Rectal smooth muscle tissue (tissue), 1 donor: ENCODE measurements around the gene CTTNBP2NL.
A peak's percentile ranks its signal among the peaks of the same experiment; 100 is the strongest.
"Not testable (repeated sequence)": the region's sequence is repeated elsewhere in the genome, so short reads cannot be mapped to it uniquely, and the experiment has no call there.

Source experiments
- H3K27ac ChIP-seq: one replicate; pipeline ENCODE4 v1.7.0; 2013; ENCODE audit warnings: low read depth, low read length, inconsistent platforms
- H3K27me3 ChIP-seq: one replicate; pipeline ENCODE4 v1.7.0; 2013; ENCODE audit warnings: low read length; ENCODE audit not compliant: control insufficient read depth, insufficient read depth
- H3K36me3 ChIP-seq: one replicate; pipeline ENCODE4 v1.7.0; 2013; ENCODE audit warnings: low read length; ENCODE audit not compliant: control insufficient read depth, insufficient read depth
- H3K4me1 ChIP-seq: one replicate; pipeline ENCODE4 v1.7.0; 2013; ENCODE audit warnings: low read length; ENCODE audit not compliant: control insufficient read depth, insufficient read depth
- H3K4me3 ChIP-seq: one replicate; pipeline ENCODE4 v1.7.0; 2013; ENCODE audit warnings: low read length
- H3K9ac ChIP-seq: one replicate; pipeline ENCODE4 v1.7.0; 2013; ENCODE audit warnings: low read length

Gene CTTNBP2NL

DNA sequence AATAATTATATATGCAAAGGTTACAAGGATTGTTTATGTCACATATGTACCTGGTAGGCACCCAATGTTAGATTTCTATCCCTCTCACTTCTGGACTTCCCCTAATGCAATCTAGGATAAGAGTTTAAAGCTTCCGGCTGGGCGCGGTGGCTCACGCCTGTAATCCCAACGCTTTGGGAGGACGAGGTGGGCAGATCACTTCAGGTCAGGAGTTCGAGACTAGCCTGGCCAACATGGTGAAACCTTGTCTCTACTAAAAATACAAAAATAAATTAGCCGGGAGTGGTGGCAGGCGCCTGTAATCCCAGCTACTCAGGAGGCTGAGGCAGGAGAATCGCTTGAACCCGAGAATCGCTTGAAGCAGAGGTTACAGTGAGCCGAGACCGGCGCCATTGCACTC, 5.7 kb upstream of the CTTNBP2NL start:
- H3K36me3 ChIP-seq, H3K9ac ChIP-seq, H3K27me3 ChIP-seq: not testable (repeated sequence)
- peak overlapping the region; percentile 82 for H3K27ac ChIP-seq
- H3K4me1 ChIP-seq: peaks cover 18% of the 10 kb centered on the region
- H3K4me3 ChIP-seq: peak overlapping the region; percentile 66

DNA sequence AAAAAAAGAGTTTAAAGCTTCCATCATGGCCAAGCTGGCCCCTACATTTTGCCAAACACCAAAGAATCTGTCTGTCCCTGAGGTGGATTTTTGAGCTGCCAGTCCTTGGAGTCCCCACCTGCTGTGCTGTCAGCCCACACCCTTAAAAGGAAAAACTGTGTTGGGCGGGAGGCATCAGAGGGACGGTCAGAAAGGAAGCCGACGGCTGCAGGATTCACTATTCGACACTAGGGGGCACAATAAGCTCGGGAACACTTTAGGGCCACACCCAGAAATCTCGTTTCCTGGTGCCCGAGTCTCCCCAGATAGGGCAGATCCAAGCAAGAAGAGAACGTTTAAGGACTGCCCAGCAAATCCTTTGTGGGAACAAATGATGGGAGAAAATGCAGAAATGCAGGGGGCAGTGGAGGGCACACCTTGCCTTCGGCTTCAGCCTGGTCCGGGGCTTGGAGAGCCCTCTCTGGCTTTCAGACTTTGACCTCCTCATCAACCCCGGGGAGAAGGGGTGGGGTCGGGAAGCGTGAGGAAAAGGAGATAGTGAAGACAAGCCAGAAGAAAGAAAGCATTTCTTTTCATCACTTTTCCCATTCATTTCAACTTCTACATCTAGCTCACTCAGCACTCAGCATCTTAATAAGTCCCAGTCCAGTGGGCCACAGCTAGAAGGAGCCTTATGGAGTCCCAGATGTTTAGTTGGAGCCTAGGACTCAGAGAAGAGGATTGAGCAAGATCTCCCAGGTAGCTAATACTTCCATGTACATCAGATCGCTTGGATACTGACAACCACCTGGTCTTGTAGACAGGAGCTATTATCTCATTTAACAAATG, 5.0 kb upstream of the CTTNBP2NL start:
- no peaks in the 10 kb centered on the region for H3K27me3 ChIP-seq
- peak overlapping the region; percentile 82 for H3K27ac ChIP-seq
- H3K9ac ChIP-seq: no peak overlapping the region
- H3K4me3 ChIP-seq: peak overlapping the region; percentile 66
- peaks cover 19% of the 10 kb centered on the region for H3K4me1 ChIP-seq
- H3K36me3 ChIP-seq: no peaks in the 10 kb centered on the region

DNA sequence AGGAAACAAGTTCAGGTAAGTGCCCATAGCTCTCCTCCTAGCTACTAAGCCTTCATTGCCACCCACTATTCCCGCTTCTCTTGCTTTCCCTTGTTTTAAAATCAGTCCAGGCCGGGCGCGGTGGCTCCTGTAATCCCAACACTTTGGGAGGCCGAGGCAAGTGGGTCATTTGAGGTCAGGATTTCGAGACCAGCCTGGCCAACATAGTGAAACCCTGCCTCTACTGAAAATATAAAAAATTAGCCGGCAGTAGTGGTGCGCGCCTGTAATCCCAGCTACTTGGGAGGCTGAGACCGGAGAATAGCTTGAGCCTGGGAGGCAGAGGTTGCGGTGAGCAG, 4.4 kb upstream of the CTTNBP2NL start:
- no peak overlapping the region for H3K9ac ChIP-seq

DNA sequence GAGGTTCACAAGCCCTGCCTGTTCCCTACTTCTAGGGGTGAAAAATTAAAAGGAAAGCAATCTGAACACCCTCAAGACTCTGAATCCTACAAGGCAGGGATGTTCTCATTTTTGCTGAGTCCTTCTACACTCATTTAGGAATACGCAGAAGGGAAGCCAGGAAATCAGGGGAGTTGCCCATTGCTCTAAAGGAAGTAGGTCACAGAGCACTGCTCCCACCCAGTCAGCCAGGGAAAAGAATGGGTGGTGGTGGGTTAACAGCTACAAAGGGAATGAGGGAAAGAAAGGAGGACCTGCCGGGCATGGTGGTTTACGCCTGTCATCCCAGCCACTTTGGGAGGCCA, 2.4 kb upstream of the CTTNBP2NL start:
- Histone ChIP-seq H3K4me1 (peaks cover 25% of the 10 kb centered on the region), H3K27me3 (no peaks in the 10 kb centered on the region), H3K9ac (no peak overlapping the region), H3K27ac (peak overlapping the region; percentile 89), H3K4me3 (no peak overlapping the region), H3K36me3 (no peaks in the 10 kb centered on the region)

More for the DNA sequence above, 4.4 kb upstream of the CTTNBP2NL start:
- peaks cover 19% of the 10 kb centered on the region for H3K4me1 ChIP-seq
- peak overlapping the region; percentile 82 for H3K27ac ChIP-seq
- peak overlapping the region; percentile 66 for H3K4me3 ChIP-seq
- H3K36me3 ChIP-seq: no peaks in the 10 kb centered on the region
- no peaks in the 10 kb centered on the region for H3K27me3 ChIP-seq

DNA sequence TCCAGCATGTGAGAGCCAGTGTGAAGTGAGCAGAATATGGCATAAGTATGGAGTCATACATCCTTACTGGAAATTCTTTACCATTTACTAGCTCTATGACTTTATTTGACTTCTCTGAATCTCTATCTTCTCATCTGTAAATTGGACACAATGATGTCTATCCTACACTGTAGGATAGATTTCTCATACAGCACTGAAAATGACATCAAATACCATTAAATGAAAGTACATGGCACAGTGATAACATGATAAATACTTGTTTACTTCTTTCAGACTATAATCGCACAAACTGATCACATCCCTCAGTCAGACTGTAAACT, 1.3 kb upstream of the CTTNBP2NL start:
- Histone ChIP-seq H3K27ac (peak overlapping the region; percentile 89), H3K9ac (no peak overlapping the region), H3K27me3 (no peaks in the 10 kb centered on the region), H3K36me3 (no peaks in the 10 kb centered on the region), H3K4me1 (peaks cover 25% of the 10 kb centered on the region), H3K4me3 (peak overlapping the region; percentile 3)

DNA sequence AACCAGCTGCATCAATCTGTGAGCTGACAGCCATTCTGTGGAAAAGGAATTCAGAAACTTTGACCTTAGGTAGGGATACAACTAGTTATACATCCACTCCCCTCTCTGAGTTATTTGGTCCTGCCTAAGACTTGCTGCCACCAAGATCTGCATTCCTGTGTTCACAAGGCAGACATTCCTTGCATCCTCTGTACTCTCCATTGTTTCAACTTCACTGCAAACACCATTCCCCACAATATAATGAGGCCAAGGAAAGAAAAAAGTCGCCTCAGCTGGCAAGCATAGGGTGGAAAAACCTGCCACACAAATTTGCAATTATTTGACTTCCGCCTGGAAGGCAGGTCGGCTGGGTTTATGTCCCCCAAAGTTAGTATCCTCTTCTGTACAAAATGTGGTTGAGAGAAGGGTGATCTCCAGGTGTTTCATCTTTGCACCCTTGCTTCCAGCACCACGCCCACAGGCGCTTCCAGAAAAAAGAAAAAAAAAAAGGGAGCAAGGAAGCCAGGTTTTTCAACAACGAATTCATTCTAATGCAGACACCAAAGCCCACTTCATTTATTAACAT, 676 bp upstream of the CTTNBP2NL start:
- Histone ChIP-seq H3K27ac (peak overlapping the region; percentile 96), H3K4me1 (peaks cover 25% of the 10 kb centered on the region), H3K36me3 (no peaks in the 10 kb centered on the region), H3K27me3 (no peaks in the 10 kb centered on the region), H3K4me3 (peak overlapping the region; percentile 98), H3K9ac (peak overlapping the region; percentile 88)

DNA sequence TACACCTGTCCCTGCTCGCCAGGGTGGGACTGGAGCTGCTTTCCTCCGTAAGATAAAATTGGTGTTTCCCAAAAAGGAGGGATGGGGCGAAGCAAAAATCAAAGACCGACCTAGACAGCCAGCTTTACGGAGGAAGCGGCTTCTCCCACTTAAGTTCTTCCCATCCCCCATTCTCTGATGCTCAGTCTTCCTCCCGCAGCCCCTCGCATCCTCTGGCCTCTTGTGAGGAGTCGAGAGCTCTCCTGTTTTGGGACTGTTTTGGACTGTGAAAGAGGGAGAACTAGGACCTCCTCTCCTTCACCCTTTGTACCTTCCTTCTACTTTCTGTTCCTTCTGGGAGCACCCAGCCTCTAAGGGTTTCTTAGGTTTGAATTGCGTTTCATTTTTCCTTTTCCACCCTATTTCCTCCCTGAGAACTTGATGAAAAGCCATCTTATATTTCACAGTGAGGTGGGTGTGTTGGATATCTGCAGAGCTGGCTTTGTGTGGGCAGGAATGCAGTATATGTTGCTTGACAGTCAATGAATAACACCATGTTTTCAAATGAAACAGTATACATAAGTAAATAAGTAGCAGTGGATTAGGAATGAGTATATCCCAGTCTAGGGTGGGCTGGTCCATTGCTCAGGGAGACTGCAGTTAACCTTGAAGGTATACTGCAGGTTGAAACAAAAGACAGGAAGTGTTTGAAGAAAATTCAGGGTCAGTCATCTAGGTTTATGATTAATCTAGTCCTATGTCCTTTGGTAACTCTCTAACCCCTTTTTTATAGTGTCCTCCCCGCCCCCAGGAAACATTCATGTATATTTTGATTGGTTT, 848 bp downstream of the CTTNBP2NL start:
- Histone ChIP-seq H3K27me3 (no peaks in the 10 kb centered on the region), H3K4me3 (peak overlapping the region; percentile 98), H3K36me3 (no peaks in the 10 kb centered on the region), H3K4me1 (peaks cover 22% of the 10 kb centered on the region), H3K9ac (peak overlapping the region; percentile 86), H3K27ac (peak overlapping the region; percentile 51)

DNA sequence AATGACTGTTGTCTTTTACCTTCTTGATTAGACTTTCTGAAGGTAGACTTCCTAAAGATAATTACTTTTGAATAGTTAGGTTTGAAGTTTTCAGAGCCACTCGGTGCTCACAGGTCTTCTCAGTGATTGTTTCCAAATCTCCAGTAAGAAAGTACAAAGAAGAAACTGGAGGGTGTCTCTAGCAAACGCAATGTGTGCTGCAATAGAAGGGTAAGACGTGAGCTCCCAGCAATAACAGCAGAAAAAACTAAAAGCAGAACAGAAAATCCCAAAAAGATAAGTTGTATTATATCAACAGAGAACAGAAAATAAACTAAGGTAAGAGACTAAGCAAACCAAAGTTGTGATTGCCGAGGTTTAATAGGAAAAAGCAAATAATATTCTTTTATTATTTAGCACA, 1.8 kb downstream of the CTTNBP2NL start:
- Histone ChIP-seq H3K9ac (no peak overlapping the region), H3K4me1 (peaks cover 20% of the 10 kb centered on the region), H3K27me3 (no peaks in the 10 kb centered on the region), H3K27ac (no peak overlapping the region), H3K4me3 (peak overlapping the region; percentile 4), H3K36me3 (no peaks in the 10 kb centered on the region)

DNA sequence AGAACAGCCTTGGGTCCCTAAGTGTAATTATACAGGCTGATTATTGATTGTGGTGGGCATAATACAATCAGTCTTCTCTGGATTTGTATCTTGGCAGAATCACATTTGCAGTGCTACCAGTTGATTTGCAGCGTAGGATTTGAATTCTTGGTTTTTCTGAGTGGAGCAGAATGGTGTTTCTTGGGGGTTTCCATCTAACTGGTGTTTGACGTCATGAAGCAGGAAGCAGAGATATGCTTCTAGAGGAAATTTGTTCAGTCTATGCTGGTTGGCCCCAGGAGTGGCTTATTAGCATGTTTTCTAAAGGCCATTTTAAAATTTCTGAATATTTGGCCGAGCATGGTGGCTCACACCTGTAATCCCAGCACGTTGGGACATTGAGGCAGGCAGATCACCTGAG, 3.4 kb downstream of the CTTNBP2NL start:
- H3K36me3 ChIP-seq: no peaks in the 10 kb centered on the region
- H3K4me1 ChIP-seq: peaks cover 23% of the 10 kb centered on the region
- no peak overlapping the region for H3K4me3 ChIP-seq
- no peak overlapping the region for H3K9ac ChIP-seq
- no peaks in the 10 kb centered on the region for H3K27me3 ChIP-seq
- no peak overlapping the region for H3K27ac ChIP-seq

DNA sequence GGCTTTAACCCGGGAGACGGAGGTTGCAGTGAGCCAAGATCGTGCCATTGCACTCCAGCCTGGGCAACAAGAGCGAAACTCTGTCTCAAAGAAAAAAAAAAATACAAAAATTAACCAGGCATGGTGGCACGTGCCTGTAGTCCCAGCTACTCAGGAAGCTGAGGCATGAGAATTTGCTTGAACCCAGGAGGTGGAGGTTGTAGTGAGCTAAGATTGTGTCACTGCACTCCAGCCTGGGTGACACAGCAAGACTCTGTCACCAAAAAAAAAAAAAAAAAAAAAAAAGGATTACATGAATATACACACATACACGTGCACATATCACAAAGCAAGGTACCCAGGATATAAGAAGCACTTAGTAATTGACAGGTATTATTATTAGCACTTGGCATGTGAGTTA, 4.7 kb downstream of the CTTNBP2NL start:
- not testable (repeated sequence) for H3K4me3 ChIP-seq, H3K27me3 ChIP-seq, H3K9ac ChIP-seq, H3K36me3 ChIP-seq, H3K27ac ChIP-seq
- H3K4me1 ChIP-seq: peaks cover 13% of the 10 kb centered on the region

DNA sequence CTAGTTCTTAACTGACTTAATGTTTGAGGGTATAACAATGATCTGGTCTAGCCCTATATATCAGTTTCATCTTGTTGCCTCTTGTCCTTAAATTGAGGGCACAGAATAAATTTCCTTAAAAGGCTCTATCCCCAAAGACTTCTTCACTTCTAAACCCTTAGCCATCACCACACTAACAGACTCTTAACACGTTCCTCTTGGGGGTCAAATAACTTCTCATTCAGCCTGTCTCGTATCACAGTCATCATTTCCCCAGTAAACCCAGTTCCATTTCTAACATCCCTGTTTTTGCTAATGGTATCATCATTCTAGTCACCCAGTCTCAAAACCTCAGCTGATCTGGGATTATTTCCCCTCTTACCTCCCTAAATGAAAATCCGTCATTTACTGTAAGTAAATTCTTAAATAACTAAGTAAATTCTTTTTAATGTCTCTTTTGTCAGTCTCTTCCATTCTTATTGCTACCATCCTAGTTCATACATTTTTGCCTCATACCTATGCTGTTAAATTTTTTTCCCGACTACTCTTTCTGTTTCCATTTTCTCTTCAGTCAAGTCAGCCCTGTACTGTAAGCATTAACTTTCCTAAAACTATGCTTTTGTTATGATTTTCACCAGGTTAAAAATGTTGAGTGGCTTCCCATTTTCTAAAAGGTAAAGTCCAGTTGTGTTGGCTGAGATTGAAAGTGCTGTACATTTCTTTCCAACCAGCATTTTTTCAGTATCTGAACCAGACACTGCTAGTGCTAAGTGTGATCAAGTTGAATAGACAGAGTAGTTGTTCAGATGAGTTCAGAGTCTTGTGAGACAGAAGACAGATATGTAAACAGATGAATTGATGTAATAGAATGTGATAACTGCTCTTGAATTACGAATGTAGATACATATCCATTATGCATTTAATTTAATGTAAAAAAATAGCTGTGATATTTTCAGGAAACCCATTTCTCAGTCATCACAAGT, 6.9 kb downstream of the CTTNBP2NL start:
- peaks cover 10% of the 10 kb centered on the region for H3K4me1 ChIP-seq
- no peak overlapping the region for H3K27ac ChIP-seq
- H3K36me3 ChIP-seq: no peaks in the 10 kb centered on the region
- H3K4me3 ChIP-seq: no peak overlapping the region
- no peaks in the 10 kb centered on the region for H3K27me3 ChIP-seq
- no peak overlapping the region for H3K9ac ChIP-seq

DNA sequence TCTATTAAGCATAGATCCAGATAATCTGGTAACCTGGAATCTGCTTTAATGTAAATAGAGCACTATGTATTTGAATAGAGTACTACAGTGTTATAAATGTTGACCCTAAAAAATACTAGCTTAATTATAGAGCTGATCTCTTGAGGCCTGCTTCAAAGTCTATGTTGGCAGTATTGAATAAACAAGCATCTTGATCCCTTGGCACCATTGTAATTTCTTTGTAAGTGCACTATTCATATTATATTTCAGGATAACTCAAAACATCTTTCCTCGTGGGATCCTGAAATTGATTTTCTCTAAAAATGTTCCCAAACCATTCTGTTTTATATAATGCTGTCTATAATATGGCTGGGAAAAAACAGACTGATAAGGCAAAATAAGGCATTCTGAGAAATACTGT, 10.8 kb downstream of the CTTNBP2NL start:
- Histone ChIP-seq H3K4me3 (no peak overlapping the region), H3K4me1 (peaks cover 10% of the 10 kb centered on the region), H3K27me3 (no peaks in the 10 kb centered on the region), H3K27ac (no peak overlapping the region), H3K9ac (no peak overlapping the region), H3K36me3 (no peaks in the 10 kb centered on the region)
